K562 (cell line): Measurements from ENCODE around the gene PRSS21.

Experiments
- FOXA1 ChIP-seq: fragments of 450-650 bp; IDR thresholded peaks from 2 replicates; pipeline ENCODE4 v1.6.1; 2016; ENCODE audit warnings: mild to moderate bottlenecking, borderline replicate concordance
- KDM4B ChIP-seq, 2 experiments: fragments of 450-650 bp in 1 of 2; sonication (generic) in 1 of 2; IDR thresholded peaks; 2 replicates each; pipeline ENCODE4 v1.6.1; 2016 to 2017; ENCODE audit warnings: borderline replicate concordance in 2 of 2, antibody characterized with exemption in 1 of 2, low read depth in 1 of 2, mild to moderate bottlenecking in 1 of 2
- L3MBTL2 ChIP-seq: fragments of 450-650 bp; IDR thresholded peaks from 2 replicates; pipeline ENCODE4 v1.6.1; 2016; ENCODE audit warnings: mild to moderate bottlenecking, moderate library complexity
- MLX ChIP-seq, 2 experiments: fragments of 450-650 bp in 1 of 2; sonication (generic) in 1 of 2; formaldehyde crosslinking; conservative IDR thresholded peaks; 2 replicates each; pipeline versions ENCODE4 v1.4.0 to v1.8.1; 2020 to 2022; ENCODE audit warnings: mild to moderate bottlenecking in 1 of 2, missing genetic modification reagents in 1 of 2
- POLR2A ChIP-seq: fragments of 450-650 bp; conservative IDR thresholded peaks from 2 replicates; pipeline ENCODE4 v1.6.1; 2016

GRCh38 chr16:2834968-2835367, 17.9 kb downstream of the PRSS21 start:
- TF ChIP-seq L3MBTL2: no peak
- no peak for TF ChIP-seq MLX (CRISPR knock-in tag; conservative IDR thresholded peaks at IDR 0.05)
- no peak for TF ChIP-seq POLR2A
- no peak for TF ChIP-seq KDM4B (IDR thresholded peaks at IDR 0.05; ENCODE audit: borderline replicate concordance in 2 of 2, low read depth in 1 of 2)
- no peak for TF ChIP-seq FOXA1
